HG02798 (cell line): Measurements from ENCODE around the gene COPS3.

Source experiments
- ATAC-seq: cut with Tn5 transposase; IDR thresholded peaks from one replicate; pipeline ENCODE4 v1.9.1; 2021; ENCODE audit warnings: mild to moderate bottlenecking; ENCODE audit not compliant: unreplicated experiment, poor library complexity

The COPS3 gene

GRCh38 chr17:17252149-17252661, 28.8 kb downstream of the COPS3 start:
- ATAC-seq: no peak

- no peak for ATAC-seq
Observed at GRCh38 chr17:17246879-17247278, 34.2 kb downstream of the COPS3 start.

GRCh38 chr17:17243163-17243562, 37.9 kb downstream of the COPS3 start:
- ATAC-seq: no peak

- no peak for ATAC-seq
Observed at GRCh38 chr17:17242246-17242645, 38.8 kb downstream of the COPS3 start.

- ATAC-seq: no peak
Observed at GRCh38 chr17:17241656-17242055, 39.4 kb downstream of the COPS3 start.

GRCh38 chr17:17239832-17240231, 41.2 kb downstream of the COPS3 start:
- ATAC-seq: no peak

- peak; percentile 86 for ATAC-seq
Observed at GRCh38 chr17:17237026-17237799, 43.8 kb downstream of the COPS3 start, which contains the start of gene FLCN. Gene FLCN (minus strand): TSS chr17:17237168. CDS start chr17:17228137, 9,031 bp downstream.

GRCh38 chr17:17236295-17237025, 44.6 kb downstream of the COPS3 start:
- no peak for ATAC-seq

- ATAC-seq: no peak
Observed at GRCh38 chr17:17235212-17236174, 45.6 kb downstream of the COPS3 start.

- ATAC-seq: no peak
Observed at GRCh38 chr17:17232303-17232621, 48.8 kb downstream of the COPS3 start.

- no peak for ATAC-seq
Observed at GRCh38 chr17:17231621-17232302, 49.3 kb downstream of the COPS3 start.

- no peak for ATAC-seq
Observed at GRCh38 chr17:17229416-17230384, 51.3 kb downstream of the COPS3 start.

- no peak for ATAC-seq
Observed at GRCh38 chr17:17228521-17229279, 52.3 kb downstream of the COPS3 start.

GRCh38 chr17:17227608-17228520, 53.2 kb downstream of the COPS3 start:
- no peak for ATAC-seq

GRCh38 chr17:17226451-17227265, 54.4 kb downstream of the COPS3 start:
- ATAC-seq: no peak

GRCh38 chr17:17225901-17226300, 55.1 kb downstream of the COPS3 start:
- no peak for ATAC-seq
